ENCODE measurements around the gene FNDC5. TPM values are rescaled to one million over a fixed set of nuclear protein-coding genes. Genes with fewer than 3 reads are reported as not detected.

The FNDC5 gene
- total and polyA plus RNA-seq, 12 donors, result 12.4 to 130 (median 73.5) TPM

GRCh38 chr1:32896451-32896850 lies 25.7 kb upstream of the FNDC5 start:
- Histone ChIP-seq H3K4me1 (peaks cover 2 to 20% (median 17%) of the 10 kb centered on the region in 9 donors), H3K27ac (no peak overlapping the region), H3K36me3 (no peaks in the 10 kb centered on the region), H3K4me3 (no peak overlapping the region), H3K27me3 (peaks cover 7 to 58% (median 26%) of the 10 kb centered on the region in 7 donors), H3K9me3 (no peaks in the 10 kb centered on the region)
- no peak for TF ChIP-seq CTCF (IDR thresholded peaks at IDR 0.05)
- DNase-seq (no peak), ATAC-seq (no peak)
- intact Hi-C loops (cut with DNase I), result no loop called here
- WGBS, 2 donors, result 83 to 87% methylated on average over 5 of the region's 5 CpGs

GRCh38 chr1:32895325-32896215 lies 24.9 kb upstream of the FNDC5 start:
- no peaks in the 10 kb centered on the region for H3K9me3 ChIP-seq
- peaks cover 7 to 60% (median 35%) of the 10 kb centered on the region in 7 donors for H3K27me3 ChIP-seq
- no peak for TF ChIP-seq CTCF (IDR thresholded peaks at IDR 0.05)
- H3K4me1 ChIP-seq, result peaks cover 2 to 16% (median 12%) of the 10 kb centered on the region in 9 donors
- intact Hi-C loops (cut with DNase I), result no loop called here
- WGBS, 2 donors, result 92 to 93% methylated on average over 26 of the region's 26 CpGs
- no peak overlapping the region for H3K27ac ChIP-seq
- H3K36me3 ChIP-seq, result no peaks in the 10 kb centered on the region
- ATAC-seq, result no peak
- H3K4me3 ChIP-seq, result no peak overlapping the region
- DNase-seq, result no peak

GRCh38 chr1:32894681-32895080 lies 24.0 kb upstream of the FNDC5 start:
- Histone ChIP-seq H3K9me3 (no peaks in the 10 kb centered on the region), H3K27ac (no peak overlapping the region), H3K4me3 (no peak overlapping the region), H3K36me3 (no peaks in the 10 kb centered on the region), H3K27me3 (peaks cover 7 to 55% (median 37%) of the 10 kb centered on the region in 7 donors), H3K4me1 (peaks cover 2 to 12% (median 8%) of the 10 kb centered on the region in 9 donors)
- ATAC-seq, result no peak
- TF ChIP-seq CTCF (IDR thresholded peaks at IDR 0.05), result no peak
- no peak for DNase-seq
- intact Hi-C loops (cut with DNase I), result no loop called here
- WGBS, 2 donors, result 83 to 90% methylated on average over 6 of the region's 6 CpGs

GRCh38 chr1:32894019-32894600 lies 23.4 kb upstream of the FNDC5 start:
- H3K27ac ChIP-seq, result no peak overlapping the region
- DNase-seq, result no peak
- H3K27me3 ChIP-seq, result peaks cover 7 to 52% (median 38%) of the 10 kb centered on the region in 7 donors
- peaks cover 2 to 12% (median 8%) of the 10 kb centered on the region in 9 donors for H3K4me1 ChIP-seq
- no peaks in the 10 kb centered on the region for H3K9me3 ChIP-seq
- WGBS, 2 donors, result 74 to 79% methylated on average over 8 of the region's 8 CpGs
- intact Hi-C loops (cut with DNase I), result no loop called here
- ATAC-seq, result peak in 1 of 8 donors; percentile 9
- H3K4me3 ChIP-seq, result peak overlapping the region in 7 of 10 donors; percentile 31 to 56 (median 53)
- no peaks in the 10 kb centered on the region for H3K36me3 ChIP-seq
- TF ChIP-seq CTCF (IDR thresholded peaks at IDR 0.05), result no peak

Measured in heart right ventricle (tissue), 16 donors.